ENCODE measurements around the gene USP44. TPM values are rescaled to one million over a fixed set of nuclear protein-coding genes. Genes with fewer than 3 reads are reported as not detected.

Gene USP44
- total and polyA plus RNA-seq, 2 of the 8 experiments (the other 6 are each of a cell fraction or from before 2014, with no cell fraction given) = 129 to 197 TPM

DNA sequence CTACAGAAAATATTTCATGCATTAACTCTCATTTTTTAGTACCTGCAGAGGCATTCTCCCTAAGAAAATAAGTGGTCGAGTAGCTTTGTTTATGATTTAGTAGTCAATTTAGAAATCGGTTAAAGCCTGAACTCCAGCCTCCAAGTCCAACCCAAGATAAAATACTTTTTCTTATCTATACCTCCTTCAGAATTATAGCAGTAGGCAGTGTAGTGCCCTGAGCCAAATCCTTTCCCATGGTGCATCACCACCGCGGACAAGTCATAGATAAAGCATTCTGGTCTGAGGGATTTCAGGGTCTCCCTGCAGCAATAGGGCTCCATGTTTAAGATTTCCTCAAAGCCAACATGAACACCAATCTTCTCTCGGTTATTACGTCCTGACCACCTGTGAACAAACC is 30.5 kb downstream of the USP44 start:
- Histone ChIP-seq H2BK20ac (ENCODE audit: low read length) (no peak overlapping the region), H4K5ac (ENCODE audit: insufficient read length, low read depth, low read length) (no peak overlapping the region), H2BK5ac (ENCODE audit: low read depth, low read length) (no peak overlapping the region), H3K18ac (ENCODE audit: extremely low read depth, low read length) (no peak overlapping the region), H2BK12ac (ENCODE audit: low read depth, low read length) (no peak overlapping the region), H2AK5ac (ENCODE audit: low read depth, low read length) (no peak overlapping the region), H2AFZ (ENCODE audit: low read length) (no peak overlapping the region), H4K8ac (ENCODE audit: extremely low read depth, insufficient read depth, low read length) (no peak overlapping the region), H3K4me3 (ENCODE audit: extremely low read depth in 1 of 4, insufficient read depth in 2 of 4, low read depth in 3 of 4, low read length in 4 of 4) (no peak overlapping the region), H3K4me2 (ENCODE audit: insufficient read depth in 1 of 2, low read depth in 2 of 2, low read length in 2 of 2) (no peak overlapping the region), H3K79me2 (ENCODE audit: control insufficient read depth in 1 of 2, insufficient read depth in 2 of 2, low read length in 2 of 2) (peaks cover 0 to 33% of the 10 kb centered on the region in 2 experiments), H3K79me1 (ENCODE audit: low read depth, low read length) (no peaks in the 10 kb centered on the region; the same call in 1 of the 2 replicates), H3K27me3 (replicated peaks in 1 of 4; ENCODE audit: control insufficient read depth in 3 of 4, extremely low read depth in 1 of 4, insufficient read depth in 3 of 4, low read length in 3 of 4) (no peaks in the 10 kb centered on the region), H3K23me2 (ENCODE audit: low read depth, low read length) (no peaks in the 10 kb centered on the region), H2BK15ac (ENCODE audit: low read length) (no peak overlapping the region), H3K56ac (replicated peaks; ENCODE audit: insufficient read length, low read depth, low read length) (no peak overlapping the region), H3K23ac (ENCODE audit: insufficient read length) (no peak overlapping the region), H3K4ac (replicated peaks; ENCODE audit: insufficient read length, low read depth, low read length) (no peak overlapping the region), H2BK120ac (replicated peaks; ENCODE audit: low read depth, low read length) (no peak overlapping the region), H3K9ac (replicated peaks in 1 of 4; ENCODE audit: extremely low read depth in 1 of 4, low read depth in 3 of 4, low read length in 3 of 4) (no peak overlapping the region), H4K20me1 (replicated peaks in 1 of 2; ENCODE audit: control insufficient read depth in 1 of 2, insufficient read depth in 2 of 2, low read length in 2 of 2) (peaks cover 4 to 9% of the 10 kb centered on the region in 2 experiments), H3K4me1 (replicated peaks in 1 of 4; ENCODE audit: control insufficient read depth in 3 of 4, insufficient read depth in 4 of 4, low read length in 3 of 4) (peaks cover 0 to 5% (median under 1%) of the 10 kb centered on the region in 4 experiments; a peak in 1 of 7 replicates), H3K14ac (ENCODE audit: insufficient read length) (no peak overlapping the region), H3K27ac (ENCODE audit: low read depth, low read length) (no peak overlapping the region), H3K36me3 (ENCODE audit: control insufficient read depth in 2 of 4, insufficient read depth in 4 of 4, low read length in 3 of 4) (peaks cover 21 to 90% (median 68%) of the 10 kb centered on the region in 4 experiments), H4K91ac (replicated peaks; ENCODE audit: insufficient read length, low read length) (no peak overlapping the region), H3K9me3 (ENCODE audit: insufficient read depth in 2 of 2, low read depth in 1 of 2, low read length in 1 of 2) (no peaks in the 10 kb centered on the region)
- FAIRE-seq (no peak), DNase-seq (ENCODE audit: low read depth in 1 of 2, low spot score in 2 of 2) (no peak)
- ChIA-PET POLR2A (ENCODE audit: partially characterized antibody) (no interaction called here), CTCF (ENCODE audit: partially characterized antibody) (interaction anchor here (2.4 kb wide), 1 partner anchor 14 kb away, joined by 5 read pairs; no protein-coding TSS in a partner anchor)
- WGBS, 2 experiments (ENCODE audit: extremely low coverage in 1 of 2, insufficient coverage in 1 of 2, insufficient read length in 1 of 2, insufficient replicate concordance in 2 of 2, low coverage in 1 of 2, low lambda C conversion rate in 2 of 2, missing lambda C conversion rate in 1 of 2) = 94% methylated on average over 6 of the region's 6 CpGs; no CpG with 5 or more reads in 1 of the 2 experiments
- TF ChIP-seq CEBPB (IDR thresholded peaks at IDR 0.05; ENCODE audit: low read depth, low read length) (no peak), JUN (IDR thresholded peaks at IDR 0.05; ENCODE audit: low read depth, low read length) (no peak), TBP (IDR thresholded peaks at IDR 0.05; ENCODE audit: low read depth, low read length) (no peak), HDAC2 (IDR thresholded peaks at IDR 0.05; ENCODE audit: borderline replicate concordance in 1 of 2, low read depth in 2 of 2, low read length in 2 of 2) (no peak), TCF12 (IDR thresholded peaks at IDR 0.05; ENCODE audit: low read depth, low read length) (no peak), CHD2 (IDR thresholded peaks at IDR 0.05; ENCODE audit: low read length) (no peak), EGR1 (IDR thresholded peaks at IDR 0.05; ENCODE audit: borderline replicate concordance, low read depth, low read length) (no peak), CTBP2 (IDR thresholded peaks at IDR 0.05; ENCODE audit: borderline replicate concordance, insufficient read depth, insufficient read length, low read length) (no peak), GABPA (IDR thresholded peaks at IDR 0.05; ENCODE audit: borderline replicate concordance, insufficient read depth, low read length) (no peak)
- TF ChIP-seq, protein P1, sequence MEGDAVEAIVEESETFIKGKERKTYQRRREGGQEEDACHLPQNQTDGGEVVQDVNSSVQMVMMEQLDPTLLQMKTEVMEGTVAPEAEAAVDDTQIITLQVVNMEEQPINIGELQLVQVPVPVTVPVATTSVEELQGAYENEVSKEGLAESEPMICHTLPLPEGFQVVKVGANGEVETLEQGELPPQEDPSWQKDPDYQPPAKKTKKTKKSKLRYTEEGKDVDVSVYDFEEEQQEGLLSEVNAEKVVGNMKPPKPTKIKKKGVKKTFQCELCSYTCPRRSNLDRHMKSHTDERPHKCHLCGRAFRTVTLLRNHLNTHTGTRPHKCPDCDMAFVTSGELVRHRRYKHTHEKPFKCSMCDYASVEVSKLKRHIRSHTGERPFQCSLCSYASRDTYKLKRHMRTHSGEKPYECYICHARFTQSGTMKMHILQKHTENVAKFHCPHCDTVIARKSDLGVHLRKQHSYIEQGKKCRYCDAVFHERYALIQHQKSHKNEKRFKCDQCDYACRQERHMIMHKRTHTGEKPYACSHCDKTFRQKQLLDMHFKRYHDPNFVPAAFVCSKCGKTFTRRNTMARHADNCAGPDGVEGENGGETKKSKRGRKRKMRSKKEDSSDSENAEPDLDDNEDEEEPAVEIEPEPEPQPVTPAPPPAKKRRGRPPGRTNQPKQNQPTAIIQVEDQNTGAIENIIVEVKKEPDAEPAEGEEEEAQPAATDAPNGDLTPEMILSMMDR (IDR thresholded peaks at IDR 0.05; ENCODE audit: control extremely low read depth in 1 of 3, insufficient read depth in 1 of 3, low read depth in 1 of 3, low read length in 3 of 3) = no peak
